Transverse colon (tissue), 4 donors: Measurements from ENCODE around the gene ZNF273.

Experiments used
- EP300 ChIP-seq: sonication (generic); formaldehyde crosslinking; IDR thresholded peaks from one replicate; pipeline ENCODE4 v1.6.1; 2017; ENCODE audit warnings: antibody characterized with exemption, low read depth
- POLR2A ChIP-seq: fragments of 450-650 bp; IDR thresholded peaks from one replicate; pipeline ENCODE4 v1.6.1; 2016; ENCODE audit warnings: antibody characterized with exemption, mild to moderate bottlenecking, moderate library complexity
- POLR2AphosphoS5 ChIP-seq, 3 donors: sonication (generic); formaldehyde crosslinking; IDR thresholded peaks; one replicate each; pipeline ENCODE4 v1.6.1; 2016; ENCODE audit warnings: antibody characterized with exemption in 3 of 3
- TF ChIP-seq, protein P1 (sequence below), 5 experiments: fragments of 200-600 bp in 3 of 5; fragments of 450-650 bp in 2 of 5; sonication (generic) in 3 of 5; IDR thresholded peaks; 1 replicate in 2 of 5; 2 replicates in 3 of 5; pipeline ENCODE4 v1.5.1; 2016 to 2017; ENCODE audit warnings: antibody characterized with exemption in 5 of 5, inconsistent platforms in 3 of 5, mild to moderate bottlenecking in 2 of 5, moderate library complexity in 1 of 5

DNA sequence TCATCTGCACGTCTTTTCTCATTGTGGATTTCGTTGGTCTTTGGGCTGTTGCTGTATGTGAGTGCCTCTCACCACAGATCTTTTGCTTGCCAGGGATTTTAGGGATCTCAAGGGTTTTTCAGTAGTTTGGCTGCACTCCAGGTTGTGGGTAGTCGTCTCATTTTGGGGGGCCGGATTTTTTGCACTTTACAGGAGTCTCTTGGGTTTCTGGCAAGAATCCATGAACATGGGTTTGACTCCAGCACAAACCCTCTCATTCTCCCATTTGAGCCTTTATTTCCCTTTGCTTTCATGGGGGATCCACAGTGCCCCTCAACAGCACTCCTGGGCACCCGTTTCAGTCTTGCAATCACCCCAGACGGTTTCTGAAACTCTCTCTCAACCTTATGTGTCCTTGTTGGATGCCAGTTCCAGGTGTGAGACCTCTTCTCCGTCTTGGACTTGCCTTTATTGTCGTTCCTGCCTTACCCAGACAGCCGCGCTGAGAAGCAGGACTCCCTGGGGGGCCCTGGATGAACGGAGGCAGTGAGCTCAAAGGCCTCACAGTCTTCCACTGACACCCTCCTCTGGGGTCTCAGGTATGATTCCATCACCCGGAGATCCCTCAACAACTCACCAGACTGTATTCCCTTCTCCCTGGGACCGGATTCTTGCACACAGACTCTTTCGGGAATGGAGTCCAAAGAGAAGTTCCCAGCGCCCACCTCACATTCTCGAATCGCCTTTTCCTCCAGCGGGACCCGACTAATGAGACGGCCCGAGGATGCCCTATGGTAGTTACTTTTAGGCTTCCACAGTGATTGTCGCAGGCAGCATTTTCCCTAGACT lies 18.8 kb upstream of the ZNF273 start:
- TF ChIP-seq, protein P1, sequence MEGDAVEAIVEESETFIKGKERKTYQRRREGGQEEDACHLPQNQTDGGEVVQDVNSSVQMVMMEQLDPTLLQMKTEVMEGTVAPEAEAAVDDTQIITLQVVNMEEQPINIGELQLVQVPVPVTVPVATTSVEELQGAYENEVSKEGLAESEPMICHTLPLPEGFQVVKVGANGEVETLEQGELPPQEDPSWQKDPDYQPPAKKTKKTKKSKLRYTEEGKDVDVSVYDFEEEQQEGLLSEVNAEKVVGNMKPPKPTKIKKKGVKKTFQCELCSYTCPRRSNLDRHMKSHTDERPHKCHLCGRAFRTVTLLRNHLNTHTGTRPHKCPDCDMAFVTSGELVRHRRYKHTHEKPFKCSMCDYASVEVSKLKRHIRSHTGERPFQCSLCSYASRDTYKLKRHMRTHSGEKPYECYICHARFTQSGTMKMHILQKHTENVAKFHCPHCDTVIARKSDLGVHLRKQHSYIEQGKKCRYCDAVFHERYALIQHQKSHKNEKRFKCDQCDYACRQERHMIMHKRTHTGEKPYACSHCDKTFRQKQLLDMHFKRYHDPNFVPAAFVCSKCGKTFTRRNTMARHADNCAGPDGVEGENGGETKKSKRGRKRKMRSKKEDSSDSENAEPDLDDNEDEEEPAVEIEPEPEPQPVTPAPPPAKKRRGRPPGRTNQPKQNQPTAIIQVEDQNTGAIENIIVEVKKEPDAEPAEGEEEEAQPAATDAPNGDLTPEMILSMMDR (IDR thresholded peaks at IDR 0.05): no peak
- no peak for TF ChIP-seq EP300
- TF ChIP-seq POLR2A: no peak
- no peak for TF ChIP-seq POLR2AphosphoS5 (IDR thresholded peaks at IDR 0.05)
